ENCODE measurements around the gene FLCN.
"Not testable (repeated sequence)": the region's sequence is repeated elsewhere in the genome, so short reads cannot be mapped to it uniquely, and the experiment has no call there.

FLCN gene

DNA sequence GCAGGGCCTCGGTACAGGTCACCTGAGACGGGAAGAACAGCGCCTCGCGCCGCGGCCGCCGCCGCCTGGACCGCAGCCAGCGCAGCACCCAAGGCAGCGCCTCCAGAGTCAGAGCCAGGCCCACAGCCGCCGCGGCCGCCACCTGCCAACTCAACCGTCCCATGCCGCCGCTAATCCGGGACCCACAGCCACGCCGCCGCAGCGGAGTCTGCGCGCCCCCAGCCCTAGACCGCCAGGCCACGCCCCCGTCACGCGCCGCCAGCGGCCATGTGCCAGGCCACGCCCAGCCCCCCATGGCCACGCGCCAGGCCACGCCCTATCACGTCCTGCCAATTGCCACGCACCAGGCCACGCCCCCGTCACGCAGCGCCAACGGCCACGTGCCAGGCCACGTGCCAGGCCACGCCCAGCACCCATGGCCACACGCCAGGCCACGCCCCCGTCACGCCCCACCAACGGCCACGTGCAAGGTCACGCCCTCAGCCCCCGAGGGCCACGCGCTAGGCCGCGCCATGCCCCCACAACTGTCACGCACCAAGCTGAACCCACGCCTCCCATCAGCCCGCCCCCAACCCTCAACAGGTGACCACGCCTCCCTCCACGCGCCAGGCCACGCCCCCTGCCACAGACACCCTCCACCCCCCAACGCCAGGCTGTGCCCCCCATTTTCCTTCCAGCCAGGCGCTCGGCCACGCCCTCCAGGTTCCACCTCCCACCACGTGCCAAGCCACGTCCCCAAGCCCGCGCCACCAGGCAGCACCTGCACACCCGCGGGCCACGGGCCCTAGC is 30.6 kb downstream of the FLCN start, which contains the start of gene PLD6:
TSS of gene PLD6 (minus strand) at position 210 of the 789 bp plus-strand sequence. CDS start at position 163, 47 bp downstream.
- DNase-seq = peak; percentile 97

DNA sequence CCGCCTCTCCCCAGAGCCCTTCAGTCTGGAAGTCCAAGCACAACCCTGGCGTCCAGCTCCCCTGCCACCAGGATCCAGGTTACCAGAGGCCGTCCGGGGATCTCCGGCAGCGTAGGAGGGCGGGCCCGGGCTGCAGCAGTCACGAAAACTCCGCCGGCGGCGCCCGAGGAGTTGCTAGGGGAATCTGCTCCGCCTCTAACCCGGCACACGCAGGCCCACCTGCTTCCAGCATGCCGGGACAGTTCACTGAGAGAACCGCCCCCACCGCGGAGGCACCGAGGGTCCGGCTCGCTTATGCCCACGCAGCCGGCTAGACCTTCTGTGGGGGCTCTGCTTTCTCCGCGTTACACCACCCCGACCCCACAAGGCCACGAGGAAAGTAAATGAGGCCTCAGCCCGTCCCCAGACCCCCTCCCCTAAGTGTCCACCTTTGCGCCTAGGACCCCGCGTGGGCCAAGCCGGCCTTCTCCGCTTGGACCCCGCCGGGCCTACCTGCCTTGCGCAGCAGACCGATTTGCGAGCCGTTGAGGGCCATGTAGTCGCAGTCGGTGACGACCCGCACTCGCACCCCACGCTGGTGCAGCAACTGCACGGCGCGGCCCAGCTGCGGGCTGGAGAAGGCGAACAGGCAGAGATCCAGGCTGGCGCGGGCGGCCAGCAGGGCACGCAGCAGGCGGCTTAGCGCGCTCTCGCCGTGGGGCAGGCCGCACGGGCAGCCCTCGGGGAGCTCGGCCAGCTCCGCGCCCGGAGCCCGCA is 31.4 kb downstream of the FLCN start:
- peak; percentile 73 for DNase-seq

DNA sequence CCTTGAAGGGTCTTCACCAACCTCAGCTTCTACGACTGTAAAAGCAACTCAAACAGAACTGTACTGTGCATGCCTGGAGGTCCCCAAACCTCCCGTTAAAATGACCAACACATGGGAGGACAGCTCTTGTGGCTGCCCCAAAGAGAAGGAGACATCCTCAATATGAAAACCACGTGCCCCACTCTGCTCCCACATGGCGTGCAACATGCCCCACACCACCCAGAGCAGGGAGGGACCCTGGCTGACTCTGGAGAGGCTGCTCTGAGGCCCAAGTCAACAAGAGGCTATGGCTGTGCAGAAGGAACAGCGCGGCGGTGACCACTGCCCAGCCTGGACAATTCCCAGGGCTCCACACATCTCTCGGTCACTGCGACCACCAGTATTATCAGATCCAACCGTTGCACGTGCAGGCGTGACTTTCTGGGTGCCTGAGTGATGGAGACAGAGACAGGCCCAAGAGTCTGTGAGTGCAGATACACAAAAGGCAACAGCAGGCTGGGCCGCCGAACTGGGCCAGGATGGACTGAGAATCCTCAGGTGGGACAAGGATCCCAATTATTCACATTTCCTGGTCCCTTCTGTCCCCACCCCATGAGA is 32.2 kb downstream of the FLCN start:
- DNase-seq = no peak

DNA sequence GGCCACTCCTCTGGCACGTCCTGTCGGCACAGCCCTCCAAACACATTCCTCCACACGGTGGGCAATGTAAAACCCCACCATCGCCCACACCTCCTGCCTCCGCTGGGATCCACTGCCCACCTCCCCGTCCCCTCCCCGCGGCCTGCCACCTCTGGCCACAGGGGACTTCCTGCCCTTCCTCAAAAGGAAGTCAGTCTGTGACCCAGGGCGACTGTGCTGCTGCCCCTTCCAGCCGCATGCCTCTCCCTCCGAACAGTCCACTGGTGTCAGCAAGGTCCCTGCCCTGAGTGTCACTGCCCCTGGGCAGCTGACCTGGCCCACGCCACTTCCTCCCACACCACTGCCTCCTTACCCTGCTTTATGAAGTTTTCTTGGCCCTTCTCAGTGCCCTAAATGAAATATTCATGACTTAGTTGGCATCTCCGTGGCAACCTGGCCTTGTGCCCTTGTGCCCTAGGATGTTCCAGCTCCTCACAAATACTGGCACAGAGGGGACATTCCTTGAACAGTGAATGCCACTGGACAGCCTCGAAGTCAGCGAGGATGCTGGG is 32.9 kb downstream of the FLCN start:
- no peak for DNase-seq

DNA sequence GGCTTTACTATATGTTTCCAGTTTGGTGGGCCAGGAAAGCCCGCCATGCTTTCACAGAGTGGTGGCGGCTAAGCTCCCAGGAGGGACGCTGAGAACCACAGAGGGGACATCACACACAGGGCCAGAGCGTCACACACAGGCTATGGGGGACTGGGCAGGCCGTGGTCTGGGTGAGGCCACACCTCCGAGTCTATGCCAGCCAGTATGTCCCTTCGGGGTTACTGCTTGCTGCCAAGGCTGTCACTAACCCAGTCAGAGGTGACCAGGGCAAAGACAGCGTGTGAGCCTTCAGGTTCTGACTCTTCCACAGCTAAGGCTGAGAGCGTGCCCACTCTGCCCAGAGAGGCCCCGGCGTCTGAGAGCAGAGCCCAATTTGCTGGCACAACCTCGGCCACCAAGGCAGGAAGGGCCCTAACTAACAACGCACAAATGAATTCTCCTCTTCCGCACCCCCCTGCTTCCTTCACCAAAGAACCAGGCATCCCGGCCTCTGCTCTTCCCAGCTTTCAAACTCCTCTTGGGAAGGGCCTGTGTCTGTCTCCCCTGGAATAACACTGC is 33.7 kb downstream of the FLCN start:
- no peak for DNase-seq

DNA sequence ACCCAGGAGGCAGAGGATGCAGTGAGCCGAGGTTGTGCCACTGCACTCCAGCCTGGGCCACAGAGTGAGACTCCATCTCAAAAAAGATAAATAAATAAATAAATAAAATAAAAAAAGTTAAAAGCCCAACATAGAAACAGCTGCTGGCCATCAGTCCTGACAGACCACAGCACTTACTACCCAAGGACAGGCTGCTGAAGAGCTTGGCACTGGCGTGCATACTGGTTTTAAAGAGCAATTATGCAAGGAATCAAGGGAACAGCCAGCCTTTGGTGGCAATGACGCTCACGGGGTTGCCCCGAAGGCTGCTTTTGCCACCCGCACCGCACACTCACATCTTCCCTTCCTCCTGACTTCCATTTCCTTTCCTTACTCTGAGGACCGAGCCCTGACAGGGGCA is 35.1 kb downstream of the FLCN start:
- no peak for DNase-seq

DNA sequence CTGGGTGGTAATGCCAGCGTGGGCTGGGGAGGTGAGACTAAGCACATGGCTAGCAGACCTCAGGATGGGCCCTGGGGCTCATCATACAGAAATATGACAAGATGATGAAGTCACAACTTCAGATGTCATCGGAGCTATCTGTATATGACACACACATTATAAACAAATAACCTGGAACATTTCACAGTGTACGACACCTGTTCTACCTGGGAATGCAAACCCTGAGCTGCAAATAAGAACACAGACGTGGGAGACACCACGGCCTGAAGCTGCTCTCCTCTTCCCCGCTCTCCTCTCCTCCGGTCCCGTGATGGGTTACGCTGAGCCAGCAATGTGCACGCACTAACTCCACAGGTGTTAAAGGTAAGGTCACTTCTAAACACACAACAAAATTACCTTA is 35.7 kb downstream of the FLCN start:
- no peak for DNase-seq

DNA sequence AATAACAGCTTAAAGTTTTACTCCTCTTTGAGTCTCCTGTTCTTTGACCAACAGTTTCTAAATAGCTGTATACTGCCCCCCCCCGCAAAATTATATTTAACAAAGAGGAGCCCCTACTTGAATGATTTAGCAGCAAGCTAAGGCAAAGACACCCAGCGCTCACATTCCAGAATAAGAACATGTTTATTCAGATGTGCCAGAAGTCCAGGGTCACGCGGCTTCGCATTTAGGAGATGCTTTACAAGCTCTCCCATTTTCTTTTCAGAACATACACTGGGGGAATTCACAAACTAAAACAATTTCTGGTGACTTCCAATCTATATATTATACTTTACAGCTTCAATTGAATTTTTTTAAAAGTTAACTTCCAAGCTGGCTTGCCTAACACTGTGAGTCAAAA is 36.1 kb downstream of the FLCN start:
- no peak for DNase-seq

DNA sequence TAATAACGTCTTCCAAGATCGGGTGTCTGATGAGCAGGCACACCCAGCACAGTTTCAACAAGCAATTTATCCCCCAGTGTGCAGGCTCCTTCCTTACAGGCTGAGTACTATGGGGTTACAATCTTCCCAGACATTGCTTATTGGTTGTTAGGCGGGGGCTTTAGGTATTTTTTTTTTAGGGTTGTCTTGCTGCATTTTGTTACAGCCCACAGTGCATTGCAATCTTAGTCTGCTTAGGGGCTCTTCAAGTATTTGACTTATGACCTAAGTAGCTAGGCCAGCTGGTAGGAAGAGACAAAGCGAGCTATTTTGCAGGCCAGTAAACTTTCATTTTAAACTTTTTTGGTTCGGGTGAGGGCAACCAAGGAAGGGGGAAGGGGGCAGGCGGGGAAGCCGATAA is 36.7 kb downstream of the FLCN start:
- no peak for DNase-seq

DNA sequence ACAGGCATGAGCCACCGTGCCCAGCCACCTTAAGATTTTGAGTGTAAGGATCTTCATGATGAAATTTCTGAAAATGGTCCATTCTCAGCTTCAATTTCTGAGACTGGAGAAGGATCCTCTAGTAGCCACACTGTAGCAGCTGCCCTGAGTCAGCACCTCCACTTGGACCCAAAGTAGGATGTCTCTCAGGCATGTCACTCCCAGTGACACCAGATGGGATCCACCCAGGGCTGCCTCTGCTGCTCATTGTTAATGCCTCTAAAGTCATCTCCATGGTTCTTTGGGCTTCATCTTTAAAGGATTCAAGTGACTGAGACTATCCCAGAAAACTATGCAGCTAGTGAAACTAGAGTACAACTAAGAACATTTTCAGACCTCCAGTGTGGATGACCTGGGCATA is 38.7 kb downstream of the FLCN start:
- DNase-seq = no peak

DNA sequence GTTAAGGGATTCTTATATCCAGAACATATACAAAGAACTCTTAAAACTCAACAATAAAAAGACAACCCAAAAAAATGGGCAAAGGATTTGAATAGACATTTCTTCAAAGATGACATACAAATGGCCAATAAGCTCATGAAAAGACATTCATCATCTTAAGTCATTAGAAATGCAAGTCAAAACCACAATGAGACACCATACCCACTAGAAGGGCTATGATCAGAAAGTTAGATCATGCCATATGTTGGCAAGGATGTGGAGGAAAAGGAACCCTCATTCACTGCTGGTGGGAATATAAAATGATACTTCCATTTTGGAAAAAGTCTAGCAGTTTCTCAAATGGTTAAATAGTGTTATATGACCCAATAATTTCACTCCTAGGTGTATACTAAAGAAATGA is 40.2 kb downstream of the FLCN start:
- DNase-seq = no peak

DNA sequence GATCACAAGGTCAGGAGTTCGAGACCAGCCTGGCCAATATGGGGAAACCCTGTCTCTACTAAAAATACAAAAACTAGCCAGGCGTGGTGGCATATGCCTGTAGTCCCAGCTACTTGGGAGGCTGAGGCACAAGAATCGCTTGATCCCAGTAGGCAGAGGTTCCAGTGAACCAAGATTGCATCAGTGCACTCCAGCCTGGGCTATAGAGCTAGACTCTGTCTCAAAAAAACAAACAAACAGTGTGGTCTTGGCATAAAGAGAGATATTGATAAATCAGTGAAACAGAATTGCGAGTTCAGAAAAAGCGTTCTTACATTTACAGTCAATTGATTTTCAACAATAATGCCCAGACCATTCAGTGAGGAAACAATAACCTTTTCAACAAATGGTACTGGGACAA is 41.5 kb downstream of the FLCN start:
- DNase-seq = not testable (repeated sequence)

DNA sequence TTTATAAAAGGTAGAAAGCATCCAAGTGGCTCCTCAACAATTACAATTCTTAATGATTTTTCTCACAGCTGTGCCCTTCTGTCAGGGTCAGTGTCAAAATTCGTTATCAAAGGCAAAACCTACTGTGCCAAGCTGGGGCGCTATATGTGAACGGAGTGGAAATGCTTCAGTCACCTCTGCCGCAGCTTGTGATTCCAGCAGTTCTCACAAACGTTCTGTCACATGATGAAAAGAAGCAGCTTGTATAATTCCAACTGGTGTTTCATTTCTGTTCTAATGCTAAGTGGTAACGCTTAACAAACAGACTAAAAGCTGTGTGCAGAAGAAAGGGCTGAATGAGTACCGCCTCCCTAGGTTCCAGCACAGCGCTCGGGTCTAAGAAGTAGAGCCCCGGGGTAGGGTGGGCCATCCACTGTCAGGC is 45.0 kb downstream of the FLCN start:
- no peak for DNase-seq

DNA sequence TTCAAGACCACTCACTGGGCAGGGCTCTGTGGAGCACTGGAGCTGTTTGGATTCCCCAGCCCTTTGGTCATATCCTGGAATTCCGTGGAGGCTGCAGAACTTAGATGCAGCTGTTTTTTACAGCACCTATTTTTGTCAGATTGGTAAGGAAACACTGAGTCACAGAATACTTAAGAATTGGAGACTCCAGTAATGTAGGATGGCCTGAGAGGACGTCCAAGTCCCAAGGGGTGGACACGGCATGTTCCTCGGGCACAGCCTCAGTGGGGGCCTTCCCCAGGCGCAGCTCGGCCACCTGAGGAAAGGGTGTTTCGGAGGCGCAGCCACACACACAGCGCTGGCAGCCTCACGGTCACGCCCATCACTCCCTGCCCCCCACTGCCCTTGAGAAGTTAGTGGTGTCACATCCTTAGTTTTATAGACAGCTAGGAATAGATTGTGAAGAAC is 45.6 kb downstream of the FLCN start:
- no peak for DNase-seq

DNA sequence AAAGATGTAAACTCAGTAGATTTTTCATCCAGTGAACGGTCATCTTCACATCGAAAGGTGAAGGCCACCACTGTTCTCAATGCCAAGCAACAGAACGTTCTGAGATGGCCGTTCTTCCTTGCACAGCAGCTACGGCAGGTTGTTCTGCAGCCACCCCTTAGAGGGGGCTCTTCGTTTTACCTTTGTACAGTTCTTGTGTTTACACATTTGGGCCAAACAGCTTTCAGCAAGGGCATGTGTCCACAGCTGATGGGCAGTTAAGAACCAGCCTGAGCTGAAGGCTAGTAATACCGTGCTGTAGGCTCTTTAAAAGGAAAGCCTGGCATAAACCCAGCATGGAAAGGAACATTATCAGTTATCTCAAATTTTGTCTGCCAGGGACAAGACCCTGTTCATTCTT is 46.8 kb downstream of the FLCN start:
- DNase-seq = no peak

DNA sequence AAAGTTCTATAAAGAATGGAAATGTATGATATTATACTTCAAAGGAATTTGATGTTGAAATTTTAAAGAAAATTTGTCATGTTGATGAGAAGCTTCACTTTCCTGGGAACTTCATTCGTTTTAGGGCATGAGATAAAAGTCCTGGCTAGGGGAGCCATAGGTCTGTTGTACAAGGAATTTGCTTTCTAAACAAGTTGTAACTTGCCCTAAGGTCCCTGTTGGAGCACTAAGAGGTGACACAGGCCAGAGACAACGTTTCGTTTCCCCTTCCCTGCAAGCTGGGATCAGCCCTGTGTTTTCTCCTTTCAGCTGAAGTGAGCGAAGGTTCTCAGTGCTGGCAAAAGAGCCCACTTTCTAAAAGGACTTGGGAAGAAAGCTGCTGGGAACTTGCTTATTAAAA is 47.4 kb downstream of the FLCN start:
- DNase-seq = no peak

DNA sequence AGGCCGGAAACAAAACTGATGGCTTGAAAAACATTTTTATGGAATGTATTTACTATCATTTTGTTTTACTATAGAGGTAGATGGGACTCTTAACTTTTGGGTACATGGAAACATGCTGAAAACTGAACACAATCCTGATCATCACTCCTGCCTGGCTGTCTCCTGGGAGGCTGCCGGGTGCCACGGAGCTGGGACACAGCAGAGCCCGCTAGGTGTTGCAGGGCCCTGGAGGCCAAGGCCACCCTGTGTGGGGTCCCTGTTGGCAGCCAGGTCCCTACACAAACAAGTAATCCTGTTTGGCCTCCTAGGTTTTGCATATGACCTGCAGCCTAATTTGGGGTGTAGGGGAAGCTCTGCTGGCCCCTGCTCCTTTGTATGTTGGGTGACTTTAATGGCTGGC is 48.4 kb downstream of the FLCN start:
- DNase-seq = no peak

DNA sequence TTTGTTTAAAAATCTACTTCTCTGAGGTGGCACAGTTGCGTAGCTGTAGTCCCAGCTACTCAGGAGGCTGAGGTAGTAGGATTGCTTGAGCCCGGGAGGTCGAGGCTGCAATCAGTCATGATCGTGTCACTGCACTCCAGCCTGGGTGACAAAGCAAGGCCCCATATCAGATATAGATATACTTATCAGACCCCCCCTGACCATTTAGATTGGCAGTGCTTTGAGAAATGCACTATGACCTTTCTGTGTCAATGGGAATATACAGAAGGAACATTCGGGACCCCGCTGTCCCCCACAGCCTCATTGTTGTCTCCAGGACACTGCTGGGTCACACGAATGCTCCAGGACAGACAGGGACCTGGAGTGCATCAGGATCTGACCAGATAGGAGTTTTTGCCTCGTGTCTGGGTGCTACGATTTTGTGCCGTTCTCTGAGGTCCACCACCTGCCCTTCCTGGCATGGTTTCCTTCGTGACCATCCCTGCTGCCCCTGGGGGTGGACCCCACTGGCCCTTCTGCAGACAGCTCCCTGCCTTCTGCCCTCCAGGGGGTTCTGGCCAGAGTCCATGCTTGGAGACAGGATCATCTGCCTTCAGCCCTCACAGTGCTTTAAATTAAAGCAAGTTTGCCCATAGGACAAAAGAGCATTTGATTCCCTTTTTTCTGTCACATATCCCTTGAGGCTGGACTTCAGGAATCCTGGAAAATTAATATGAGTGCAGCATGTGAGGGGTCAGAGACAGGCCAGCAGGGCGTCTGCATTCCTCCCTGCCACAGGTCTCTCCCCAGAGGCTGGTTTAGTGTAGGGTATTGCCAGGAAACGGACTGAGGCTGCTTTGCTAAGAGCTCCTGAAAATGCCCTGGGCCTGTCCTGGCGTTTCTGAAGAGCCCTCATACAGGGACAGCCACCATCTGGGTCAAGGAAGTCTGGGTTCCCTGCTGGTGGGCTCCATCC is 50.1 kb downstream of the FLCN start:
- DNase-seq = no peak

DNA sequence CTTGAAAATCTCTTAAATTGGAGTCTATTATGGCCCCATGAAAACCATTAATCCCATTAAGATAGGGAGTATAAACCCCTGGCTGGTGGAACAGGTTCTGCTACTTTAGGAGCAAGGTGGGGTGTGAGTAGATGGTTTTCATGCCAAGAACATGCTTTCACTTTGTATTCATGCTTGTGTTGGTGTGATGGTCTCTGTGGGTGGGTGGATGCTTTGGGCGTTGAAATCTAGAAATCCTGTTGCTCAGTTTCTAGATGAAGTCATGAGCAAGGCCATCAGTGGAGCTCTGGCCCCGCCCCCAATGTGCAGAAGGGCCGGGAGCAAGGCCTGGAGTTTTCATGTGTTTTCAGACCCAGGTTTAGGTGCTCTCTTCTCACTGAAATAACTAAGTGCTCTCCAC is 50.9 kb downstream of the FLCN start:
- DNase-seq = peak; percentile 81

DNA sequence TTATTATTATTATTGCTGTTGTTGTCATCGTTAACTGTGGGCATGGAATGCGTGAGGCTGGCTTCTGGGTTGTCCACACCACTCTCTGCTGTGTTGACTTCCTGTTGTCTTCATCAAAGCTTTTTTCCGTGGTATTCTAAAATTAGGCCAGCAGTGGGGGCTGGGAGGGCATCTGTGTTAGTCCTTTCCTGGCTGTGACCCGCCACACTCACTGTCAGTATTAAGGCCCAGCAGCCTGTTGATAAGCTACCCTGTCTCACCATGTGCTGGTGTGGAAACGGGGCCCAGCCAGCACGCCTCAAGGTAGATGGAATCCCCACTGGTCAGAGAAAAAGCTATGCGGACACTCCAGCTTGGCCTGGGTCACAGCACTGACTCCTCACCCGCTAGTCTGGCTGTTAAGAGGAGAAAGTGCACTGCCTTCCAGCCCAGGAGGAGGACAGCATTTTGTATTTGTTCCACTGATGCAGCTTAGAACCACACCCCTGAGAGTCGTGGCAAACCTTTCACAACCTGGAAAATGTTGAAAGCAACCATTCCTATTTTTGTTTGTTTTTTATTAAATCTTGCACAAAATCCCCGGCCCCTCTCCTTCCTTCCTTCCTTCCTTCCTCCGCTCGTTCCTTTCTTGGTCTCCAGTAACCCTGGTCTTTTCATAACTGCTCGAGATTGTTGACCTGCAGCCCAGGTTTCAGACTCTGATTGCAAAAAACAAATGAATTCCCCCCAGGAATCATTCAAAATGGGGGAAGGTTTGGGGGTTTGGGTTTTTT is 51.8 kb downstream of the FLCN start:
- DNase-seq = peak; percentile 31

DNA sequence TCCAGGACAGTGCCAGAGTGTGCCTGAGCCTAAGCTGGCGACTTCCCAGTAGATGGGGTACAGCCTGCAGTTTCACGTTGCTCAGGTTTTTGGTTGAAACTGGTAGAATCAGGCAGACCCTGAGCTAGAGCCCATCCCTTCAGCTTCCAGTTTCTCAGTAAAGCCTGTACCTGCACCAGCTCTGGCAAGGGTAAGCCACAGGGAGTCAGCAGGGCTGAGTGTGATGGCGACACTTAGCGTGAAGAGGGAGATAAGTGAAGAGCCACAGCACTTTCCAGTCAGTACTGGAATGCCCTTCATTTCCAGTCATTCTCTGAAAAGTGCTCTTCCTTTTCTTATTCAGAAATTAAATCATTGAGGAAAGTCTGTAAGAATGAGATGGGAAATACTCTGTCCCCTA is 53.2 kb downstream of the FLCN start:
- peak; percentile 37 for DNase-seq
